ENCODE measurements around the gene EHF.

The EHF gene

GRCh38 chr11:34616086-34616485, 4.8 kb upstream of the EHF start:
- no peak for TF ChIP-seq BHLHE40 (IDR thresholded peaks at IDR 0.05; ENCODE audit: borderline replicate concordance)
- no peak for TF ChIP-seq FOXA1 (IDR thresholded peaks at IDR 0.05)
- TF ChIP-seq, protein P1, sequence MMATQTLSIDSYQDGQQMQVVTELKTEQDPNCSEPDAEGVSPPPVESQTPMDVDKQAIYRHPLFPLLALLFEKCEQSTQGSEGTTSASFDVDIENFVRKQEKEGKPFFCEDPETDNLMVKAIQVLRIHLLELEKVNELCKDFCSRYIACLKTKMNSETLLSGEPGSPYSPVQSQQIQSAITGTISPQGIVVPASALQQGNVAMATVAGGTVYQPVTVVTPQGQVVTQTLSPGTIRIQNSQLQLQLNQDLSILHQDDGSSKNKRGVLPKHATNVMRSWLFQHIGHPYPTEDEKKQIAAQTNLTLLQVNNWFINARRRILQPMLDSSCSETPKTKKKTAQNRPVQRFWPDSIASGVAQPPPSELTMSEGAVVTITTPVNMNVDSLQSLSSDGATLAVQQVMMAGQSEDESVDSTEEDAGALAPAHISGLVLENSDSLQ (IDR thresholded peaks at IDR 0.05) = no peak
- no peak for TF ChIP-seq ZNF384 (IDR thresholded peaks at IDR 0.05)
- TF ChIP-seq SUZ12 (IDR thresholded peaks at IDR 0.05) = no peak
- TF ChIP-seq L3MBTL2 (conservative IDR thresholded peaks at IDR 0.05) = no peak
- TF ChIP-seq HDGF (IDR thresholded peaks at IDR 0.05; ENCODE audit: borderline replicate concordance) = no peak
- no peak for TF ChIP-seq SP1 (IDR thresholded peaks at IDR 0.05)
- no peak for TF ChIP-seq FOXK2 (IDR thresholded peaks at IDR 0.05)
- TF ChIP-seq ELF4 (IDR thresholded peaks at IDR 0.05) = no peak
- TF ChIP-seq LEF1 (IDR thresholded peaks at IDR 0.05; ENCODE audit: borderline replicate concordance) = no peak
- TF ChIP-seq TARDBP (IDR thresholded peaks at IDR 0.05) = no peak
- no peak for TF ChIP-seq FOXM1 (IDR thresholded peaks at IDR 0.05; ENCODE audit: borderline replicate concordance)
- TF ChIP-seq NFRKB (IDR thresholded peaks at IDR 0.05) = no peak
- no peak for TF ChIP-seq CTBP1 (IDR thresholded peaks at IDR 0.05; ENCODE audit: borderline replicate concordance)
- ChIA-PET POLR2A (no interaction called here), CTCF (no interaction called here)
- DNase-seq (ENCODE audit: extremely low spot score) = no peak

DNA sequence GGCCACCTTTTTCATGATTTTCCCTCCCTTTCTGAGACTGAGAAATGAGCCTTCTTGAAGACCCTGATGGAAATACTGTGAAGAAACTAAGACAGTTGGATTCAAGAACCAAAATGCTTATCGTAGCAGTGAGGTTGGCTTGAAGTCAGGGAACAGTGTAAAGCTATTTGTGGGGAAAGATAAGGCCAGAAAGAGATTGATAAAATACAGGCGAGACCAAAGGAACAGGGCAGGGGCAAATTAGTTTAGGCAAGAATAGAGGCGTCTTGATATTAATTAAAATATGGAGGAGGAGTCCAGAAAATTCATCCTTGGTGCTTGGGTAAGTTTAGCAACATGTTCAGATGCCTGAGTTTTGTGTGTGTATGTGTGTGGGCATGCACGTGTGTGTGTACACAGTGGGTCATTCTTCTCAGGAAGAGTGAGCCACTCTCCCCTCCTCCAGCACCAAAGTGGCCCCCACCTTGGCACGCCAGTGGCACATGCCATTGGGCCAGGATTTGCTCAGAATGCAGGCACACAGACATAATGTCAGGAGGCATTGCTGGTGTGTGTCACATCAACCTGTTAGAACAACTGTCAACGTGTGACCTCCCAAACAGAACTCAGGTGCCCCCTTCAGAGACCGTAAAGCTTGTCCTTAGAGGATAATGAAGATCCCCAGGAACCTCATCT, 3.9 kb upstream of the EHF start:
- TF ChIP-seq HDGF (IDR thresholded peaks at IDR 0.05; ENCODE audit: borderline replicate concordance) (no peak), CTBP1 (IDR thresholded peaks at IDR 0.05; ENCODE audit: borderline replicate concordance) (no peak), FOXK2 (IDR thresholded peaks at IDR 0.05) (no peak), ARNT (IDR thresholded peaks at IDR 0.05) (no peak), SP1 (IDR thresholded peaks at IDR 0.05) (no peak), ELF4 (IDR thresholded peaks at IDR 0.05) (no peak), L3MBTL2 (conservative IDR thresholded peaks at IDR 0.05) (no peak), SUZ12 (IDR thresholded peaks at IDR 0.05) (no peak)
- ChIA-PET CTCF (no interaction called here), POLR2A (no interaction called here)
- no peak for DNase-seq (ENCODE audit: extremely low spot score)

GRCh38 chr11:34618406-34618805, 2.5 kb upstream of the EHF start:
- TF ChIP-seq FOXM1 (IDR thresholded peaks at IDR 0.05; ENCODE audit: borderline replicate concordance) (no peak), LEF1 (IDR thresholded peaks at IDR 0.05; ENCODE audit: borderline replicate concordance) (no peak), BHLHE40 (IDR thresholded peaks at IDR 0.05; ENCODE audit: borderline replicate concordance) (no peak), FOXK2 (IDR thresholded peaks at IDR 0.05) (no peak), HDGF (IDR thresholded peaks at IDR 0.05; ENCODE audit: borderline replicate concordance) (no peak), TARDBP (IDR thresholded peaks at IDR 0.05) (no peak), FOXA1 (IDR thresholded peaks at IDR 0.05) (no peak), NFRKB (IDR thresholded peaks at IDR 0.05) (no peak), L3MBTL2 (conservative IDR thresholded peaks at IDR 0.05) (no peak), SP1 (IDR thresholded peaks at IDR 0.05) (no peak), ELF4 (IDR thresholded peaks at IDR 0.05) (no peak), ZNF384 (IDR thresholded peaks at IDR 0.05) (no peak), SUZ12 (IDR thresholded peaks at IDR 0.05) (no peak), CTBP1 (IDR thresholded peaks at IDR 0.05; ENCODE audit: borderline replicate concordance) (no peak), ARNT (IDR thresholded peaks at IDR 0.05) (no peak)
- TF ChIP-seq, protein P1 (IDR thresholded peaks at IDR 0.05) = no peak
- DNase-seq (ENCODE audit: extremely low spot score) = no peak
- CTCF ChIA-PET = no interaction called here
- POLR2A ChIA-PET = no interaction called here

- DNase-seq (ENCODE audit: extremely low spot score) = no peak
- POLR2A ChIA-PET = no interaction called here
- CTCF ChIA-PET = no interaction called here
- TF ChIP-seq TARDBP (IDR thresholded peaks at IDR 0.05) (no peak), CTBP1 (IDR thresholded peaks at IDR 0.05; ENCODE audit: borderline replicate concordance) (no peak), ZNF384 (IDR thresholded peaks at IDR 0.05) (no peak), L3MBTL2 (conservative IDR thresholded peaks at IDR 0.05) (no peak), ELF4 (IDR thresholded peaks at IDR 0.05) (no peak), FOXM1 (IDR thresholded peaks at IDR 0.05; ENCODE audit: borderline replicate concordance) (no peak), SUZ12 (IDR thresholded peaks at IDR 0.05) (no peak), FOXA1 (IDR thresholded peaks at IDR 0.05) (no peak), SP1 (IDR thresholded peaks at IDR 0.05) (no peak), HDGF (IDR thresholded peaks at IDR 0.05; ENCODE audit: borderline replicate concordance) (no peak), ARNT (IDR thresholded peaks at IDR 0.05) (no peak), BHLHE40 (IDR thresholded peaks at IDR 0.05; ENCODE audit: borderline replicate concordance) (no peak)
These were observed 1.8 kb upstream of the EHF start for GRCh38 chr11:34619062-34619516.

- POLR2A ChIA-PET = no interaction called here
- CTCF ChIA-PET = no interaction called here
- TF ChIP-seq SP1 (IDR thresholded peaks at IDR 0.05) (no peak), ARNT (IDR thresholded peaks at IDR 0.05) (no peak), LEF1 (IDR thresholded peaks at IDR 0.05; ENCODE audit: borderline replicate concordance) (no peak), TARDBP (IDR thresholded peaks at IDR 0.05) (no peak), SUZ12 (IDR thresholded peaks at IDR 0.05) (no peak), ELF4 (IDR thresholded peaks at IDR 0.05) (no peak), CTBP1 (IDR thresholded peaks at IDR 0.05; ENCODE audit: borderline replicate concordance) (no peak), L3MBTL2 (conservative IDR thresholded peaks at IDR 0.05) (no peak), FOXM1 (IDR thresholded peaks at IDR 0.05; ENCODE audit: borderline replicate concordance) (no peak), FOXA1 (IDR thresholded peaks at IDR 0.05) (no peak), BHLHE40 (IDR thresholded peaks at IDR 0.05; ENCODE audit: borderline replicate concordance) (no peak), NFRKB (IDR thresholded peaks at IDR 0.05) (no peak), FOXK2 (IDR thresholded peaks at IDR 0.05) (no peak), ZNF384 (IDR thresholded peaks at IDR 0.05) (no peak), HDGF (IDR thresholded peaks at IDR 0.05; ENCODE audit: borderline replicate concordance) (no peak)
- TF ChIP-seq, protein P1 (IDR thresholded peaks at IDR 0.05) = no peak
These were observed 691 bp upstream of the EHF start for GRCh38 chr11:34620202-34620601.

More at GRCh38 chr11:34620202-34620601, 691 bp upstream of the EHF start:
- DNase-seq (ENCODE audit: extremely low spot score) = no peak
